Measurements from ENCODE around the gene PTGIS.

PTGIS gene

GRCh38 chr20:49496043-49496442 lies 71.9 kb downstream of the PTGIS start:
- Histone ChIP-seq H3K4me1 (ENCODE audit: control insufficient read depth, low read depth, low read length) (peaks cover 3% of the 10 kb centered on the region), H3K27me3 (ENCODE audit: control insufficient read depth, insufficient read depth, low read length) (no peaks in the 10 kb centered on the region), H3K36me3 (ENCODE audit: control insufficient read depth, low read depth, low read length) (no peaks in the 10 kb centered on the region), H3K27ac (ENCODE audit: low read length) (no peak overlapping the region), H3K9ac (ENCODE audit: low read length) (no peak overlapping the region), H3K9me3 (ENCODE audit: control insufficient read depth, low read depth, low read length) (no peaks in the 10 kb centered on the region), H3K4me3 (ENCODE audit: low read length) (no peak overlapping the region)

GRCh38 chr20:49490689-49491088 lies 77.2 kb downstream of the PTGIS start:
- H3K27me3 ChIP-seq (ENCODE audit: control insufficient read depth, insufficient read depth, low read length): peaks cover 5% of the 10 kb centered on the region
- H3K36me3 ChIP-seq (ENCODE audit: control insufficient read depth, low read depth, low read length): no peaks in the 10 kb centered on the region
- H3K4me3 ChIP-seq (ENCODE audit: low read length): no peak overlapping the region
- no peak overlapping the region for H3K27ac ChIP-seq (ENCODE audit: low read length)
- no peaks in the 10 kb centered on the region for H3K9me3 ChIP-seq (ENCODE audit: control insufficient read depth, low read depth, low read length)
- no peaks in the 10 kb centered on the region for H3K4me1 ChIP-seq (ENCODE audit: control insufficient read depth, low read depth, low read length)
- H3K9ac ChIP-seq (ENCODE audit: low read length): no peak overlapping the region

GRCh38 chr20:49489688-49490087 lies 78.2 kb downstream of the PTGIS start:
- no peak overlapping the region for H3K27ac ChIP-seq (ENCODE audit: low read length)
- H3K4me1 ChIP-seq (ENCODE audit: control insufficient read depth, low read depth, low read length): no peaks in the 10 kb centered on the region
- H3K4me3 ChIP-seq (ENCODE audit: low read length): no peak overlapping the region
- H3K36me3 ChIP-seq (ENCODE audit: control insufficient read depth, low read depth, low read length): no peaks in the 10 kb centered on the region
- peaks cover 14% of the 10 kb centered on the region for H3K27me3 ChIP-seq (ENCODE audit: control insufficient read depth, insufficient read depth, low read length)
- no peaks in the 10 kb centered on the region for H3K9me3 ChIP-seq (ENCODE audit: control insufficient read depth, low read depth, low read length)
- no peak overlapping the region for H3K9ac ChIP-seq (ENCODE audit: low read length)

GRCh38 chr20:49486064-49486463 lies 81.9 kb downstream of the PTGIS start:
- Histone ChIP-seq H3K4me1 (ENCODE audit: control insufficient read depth, low read depth, low read length) (no peaks in the 10 kb centered on the region), H3K4me3 (ENCODE audit: low read length) (no peak overlapping the region), H3K27me3 (ENCODE audit: control insufficient read depth, insufficient read depth, low read length) (peaks cover 37% of the 10 kb centered on the region), H3K9me3 (ENCODE audit: control insufficient read depth, low read depth, low read length) (no peaks in the 10 kb centered on the region), H3K27ac (ENCODE audit: low read length) (no peak overlapping the region), H3K36me3 (ENCODE audit: control insufficient read depth, low read depth, low read length) (no peaks in the 10 kb centered on the region), H3K9ac (ENCODE audit: low read length) (no peak overlapping the region)

GRCh38 chr20:49485563-49485962 lies 82.4 kb downstream of the PTGIS start:
- Histone ChIP-seq H3K36me3 (ENCODE audit: control insufficient read depth, low read depth, low read length) (no peaks in the 10 kb centered on the region), H3K9ac (ENCODE audit: low read length) (no peak overlapping the region), H3K27ac (ENCODE audit: low read length) (no peak overlapping the region), H3K4me1 (ENCODE audit: control insufficient read depth, low read depth, low read length) (no peaks in the 10 kb centered on the region), H3K9me3 (ENCODE audit: control insufficient read depth, low read depth, low read length) (no peaks in the 10 kb centered on the region), H3K27me3 (ENCODE audit: control insufficient read depth, insufficient read depth, low read length) (peaks cover 37% of the 10 kb centered on the region), H3K4me3 (ENCODE audit: low read length) (no peak overlapping the region)

DNA sequence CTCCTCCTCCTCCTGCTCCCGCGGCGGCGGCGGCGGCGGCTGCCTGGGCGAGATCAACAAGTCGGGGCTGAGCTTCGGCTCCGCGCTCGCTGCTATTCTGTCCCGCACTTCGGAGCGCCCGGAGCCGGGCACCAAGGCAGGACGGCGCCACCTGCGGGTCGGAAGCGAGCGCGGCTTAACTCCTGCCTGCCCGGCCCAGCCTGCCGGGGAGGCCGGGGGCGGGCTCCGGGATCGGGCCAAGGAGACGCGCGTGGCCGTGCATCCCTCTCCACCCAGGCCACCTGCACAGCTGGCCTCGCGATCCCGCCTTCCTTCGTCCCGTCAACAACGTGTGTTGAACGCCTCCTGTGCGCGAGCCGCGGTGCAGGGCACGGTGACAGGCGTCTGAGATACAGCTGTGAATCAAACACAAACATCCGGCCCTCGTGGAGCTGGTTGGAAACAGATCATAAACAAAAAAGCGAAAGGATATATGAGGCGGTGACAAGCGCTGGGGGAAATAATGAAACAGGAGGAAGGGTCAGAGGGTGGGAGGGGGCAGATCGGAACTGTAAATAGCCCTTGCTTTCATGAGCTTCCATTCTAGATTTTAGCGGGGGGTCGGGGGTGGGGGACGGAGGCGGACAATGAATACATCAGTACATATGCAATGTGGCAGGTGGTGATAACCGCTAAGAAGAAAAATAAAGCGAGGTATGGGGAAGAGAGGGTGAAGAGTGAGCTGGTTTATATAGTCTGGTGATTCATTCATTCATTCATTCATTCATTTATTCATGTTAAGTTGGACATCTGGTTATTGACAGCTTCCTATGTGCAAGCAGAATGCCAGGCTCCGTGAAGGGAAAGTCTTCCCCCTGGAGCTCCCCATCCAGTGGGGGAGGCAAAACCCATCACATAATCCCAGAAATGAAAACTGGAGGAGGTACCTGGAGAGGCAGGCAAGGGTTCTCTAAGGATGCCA lies 83.5 kb downstream of the PTGIS start:
- Histone ChIP-seq H3K9ac (ENCODE audit: low read length) (no peak overlapping the region), H3K27me3 (ENCODE audit: control insufficient read depth, insufficient read depth, low read length) (peaks cover 37% of the 10 kb centered on the region), H3K4me1 (ENCODE audit: control insufficient read depth, low read depth, low read length) (no peaks in the 10 kb centered on the region), H3K4me3 (ENCODE audit: low read length) (peak overlapping the region; percentile 69), H3K9me3 (ENCODE audit: control insufficient read depth, low read depth, low read length) (no peaks in the 10 kb centered on the region), H3K36me3 (ENCODE audit: control insufficient read depth, low read depth, low read length) (no peaks in the 10 kb centered on the region), H3K27ac (ENCODE audit: low read length) (no peak overlapping the region)

DNA sequence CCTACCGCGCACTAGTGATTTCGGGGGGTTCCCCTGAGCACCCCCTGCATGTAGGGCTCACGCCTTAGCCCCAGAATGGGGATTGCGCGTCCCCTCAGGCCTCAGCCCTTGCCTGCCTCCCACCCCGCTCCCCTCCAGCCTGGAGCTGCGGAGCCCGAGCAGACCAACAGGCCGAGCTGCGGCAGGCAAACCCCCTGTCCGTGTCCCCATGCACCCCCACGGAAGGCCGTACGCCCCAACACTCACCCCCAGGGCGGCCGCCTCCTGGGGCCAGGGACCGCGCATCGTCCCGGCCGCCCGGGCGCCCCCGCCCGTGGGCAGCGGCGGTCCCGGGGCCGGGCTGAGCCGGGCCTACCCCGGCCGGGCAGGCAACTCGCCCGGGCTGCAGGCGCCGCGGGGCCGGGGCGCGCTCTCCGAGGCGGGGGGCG lies 84.2 kb downstream of the PTGIS start:
- no peak overlapping the region for H3K27ac ChIP-seq (ENCODE audit: low read length)
- H3K4me3 ChIP-seq (ENCODE audit: low read length): peak overlapping the region; percentile 56
- H3K9ac ChIP-seq (ENCODE audit: low read length): no peak overlapping the region
- no peaks in the 10 kb centered on the region for H3K36me3 ChIP-seq (ENCODE audit: control insufficient read depth, low read depth, low read length)
- no peaks in the 10 kb centered on the region for H3K4me1 ChIP-seq (ENCODE audit: control insufficient read depth, low read depth, low read length)
- H3K9me3 ChIP-seq (ENCODE audit: control insufficient read depth, low read depth, low read length): no peaks in the 10 kb centered on the region
- H3K27me3 ChIP-seq (ENCODE audit: control insufficient read depth, insufficient read depth, low read length): peaks cover 37% of the 10 kb centered on the region

GRCh38 chr20:49483018-49483695 lies 84.8 kb downstream of the PTGIS start:
- Histone ChIP-seq H3K9me3 (ENCODE audit: control insufficient read depth, low read depth, low read length) (no peaks in the 10 kb centered on the region), H3K36me3 (ENCODE audit: control insufficient read depth, low read depth, low read length) (no peaks in the 10 kb centered on the region), H3K4me1 (ENCODE audit: control insufficient read depth, low read depth, low read length) (no peaks in the 10 kb centered on the region), H3K4me3 (ENCODE audit: low read length) (peak overlapping the region; percentile 56), H3K9ac (ENCODE audit: low read length) (no peak overlapping the region), H3K27me3 (ENCODE audit: control insufficient read depth, insufficient read depth, low read length) (peaks cover 37% of the 10 kb centered on the region), H3K27ac (ENCODE audit: low read length) (no peak overlapping the region)

- H3K36me3 ChIP-seq (ENCODE audit: control insufficient read depth, low read depth, low read length): no peaks in the 10 kb centered on the region
- no peaks in the 10 kb centered on the region for H3K9me3 ChIP-seq (ENCODE audit: control insufficient read depth, low read depth, low read length)
- H3K4me1 ChIP-seq (ENCODE audit: control insufficient read depth, low read depth, low read length): no peaks in the 10 kb centered on the region
- H3K27ac ChIP-seq (ENCODE audit: low read length): no peak within 1 kb of the TSS
- H3K27me3 ChIP-seq (ENCODE audit: control insufficient read depth, insufficient read depth, low read length): peaks cover 37% of the 10 kb centered on the region
- H3K9ac ChIP-seq (ENCODE audit: low read length): no peak within 1 kb of the TSS
- H3K4me3 ChIP-seq (ENCODE audit: low read length): peak within 1 kb of the TSS; percentile 56
Observed at GRCh38 chr20:49482621-49483017, 85.3 kb downstream of the PTGIS start, which contains the start of gene KCNB1. Gene KCNB1, minus strand, starts transcription at chr20:49482668. Its CDS starts 188 bp downstream, at chr20:49482480.

GRCh38 chr20:49482173-49482572 lies 85.8 kb downstream of the PTGIS start:
- Histone ChIP-seq H3K27me3 (ENCODE audit: control insufficient read depth, insufficient read depth, low read length) (peaks cover 37% of the 10 kb centered on the region), H3K9ac (ENCODE audit: low read length) (no peak overlapping the region), H3K27ac (ENCODE audit: low read length) (no peak overlapping the region), H3K36me3 (ENCODE audit: control insufficient read depth, low read depth, low read length) (no peaks in the 10 kb centered on the region), H3K4me3 (ENCODE audit: low read length) (no peak overlapping the region), H3K4me1 (ENCODE audit: control insufficient read depth, low read depth, low read length) (no peaks in the 10 kb centered on the region), H3K9me3 (ENCODE audit: control insufficient read depth, low read depth, low read length) (no peaks in the 10 kb centered on the region)

- H3K36me3 ChIP-seq (ENCODE audit: control insufficient read depth, low read depth, low read length): no peaks in the 10 kb centered on the region
- H3K9ac ChIP-seq (ENCODE audit: low read length): no peak overlapping the region
- H3K27me3 ChIP-seq (ENCODE audit: control insufficient read depth, insufficient read depth, low read length): peaks cover 36% of the 10 kb centered on the region
- H3K4me3 ChIP-seq (ENCODE audit: low read length): no peak overlapping the region
- H3K4me1 ChIP-seq (ENCODE audit: control insufficient read depth, low read depth, low read length): no peaks in the 10 kb centered on the region
- H3K27ac ChIP-seq (ENCODE audit: low read length): no peak overlapping the region
- H3K9me3 ChIP-seq (ENCODE audit: control insufficient read depth, low read depth, low read length): no peaks in the 10 kb centered on the region
Observed at GRCh38 chr20:49481116-49481515, 86.8 kb downstream of the PTGIS start.

All from iPS-18a (cell line).